OCI-LY1 (cell line): Measurements from ENCODE around the gene CPLANE2.

Source experiments
- H2AFZ ChIP-seq: fragments of 200-600 bp; sonication (generic), shearing (Covaris generic); 2 replicates; pipeline ENCODE4 v1.6.0; 2014; ENCODE audit warnings: antibody characterized with exemption, mild to moderate bottlenecking, low read length
- H3F3A ChIP-seq: fragments of 200-600 bp; sonication (generic), shearing (Covaris generic); 2 replicates; pipeline ENCODE4 v1.6.0; 2014; ENCODE audit warnings: mild to moderate bottlenecking, antibody characterized with exemption, low read length, moderate library complexity; ENCODE audit not compliant: insufficient read depth
- H3K27ac ChIP-seq: fragments of 200-600 bp; sonication (generic); 2 replicates; pipeline ENCODE4 v1.5.1; 2014; ENCODE audit warnings: low read length, mixed run types, mild to moderate bottlenecking, low read depth; ENCODE audit not compliant: poor library complexity, severe bottlenecking
- H3K27me3 ChIP-seq: fragments of 200-600 bp; sonication (generic); 2 replicates; pipeline ENCODE4 v1.6.0; 2014; ENCODE audit warnings: antibody characterized with exemption, mild to moderate bottlenecking, low read length, moderate library complexity; ENCODE audit not compliant: insufficient read depth
- H3K36me3 ChIP-seq: fragments of 200-600 bp; sonication (generic); 2 replicates; pipeline ENCODE4 v1.6.1; 2014; ENCODE audit warnings: mild to moderate bottlenecking, antibody characterized with exemption, low read length, moderate library complexity, mixed read lengths; ENCODE audit not compliant: insufficient read depth
- H3K4me1 ChIP-seq: fragments of 200-600 bp; sonication (generic); 2 replicates; pipeline ENCODE4 v1.5.1; 2014; ENCODE audit warnings: mild to moderate bottlenecking, low read length, moderate library complexity; ENCODE audit not compliant: insufficient read depth, severe bottlenecking
- H3K4me2 ChIP-seq: fragments of 200-600 bp; sonication (generic), shearing (Covaris generic); 2 replicates; pipeline ENCODE4 v1.6.1; 2014; ENCODE audit warnings: low read length
- H3K4me3 ChIP-seq: fragments of 200-600 bp; sonication (generic); 2 replicates; pipeline ENCODE4 v1.5.1; 2014; ENCODE audit warnings: low read length, low read depth, mild to moderate bottlenecking, mixed read lengths; ENCODE audit not compliant: poor library complexity, severe bottlenecking
- H3K79me2 ChIP-seq: fragments of 200-600 bp; shearing (Covaris generic); 2 replicates; pipeline ENCODE4 v1.6.1; 2016; ENCODE audit warnings: mixed run types, low read length, mixed read lengths; ENCODE audit not compliant: insufficient read depth
- H3K9ac ChIP-seq: fragments of 200-600 bp; sonication (generic), shearing (Covaris generic); 2 replicates; pipeline ENCODE4 v1.6.1; 2014; ENCODE audit warnings: mild to moderate bottlenecking, low read length, mixed read lengths
- H3K9me2 ChIP-seq: fragments of 200-600 bp; sonication (generic), shearing (Covaris generic); 2 replicates; pipeline ENCODE4 v1.6.1; 2014; ENCODE audit warnings: low read depth, mild to moderate bottlenecking, low read length, mixed read lengths
- H3K9me3 ChIP-seq: fragments of 200-600 bp; shearing (Covaris generic); 2 replicates; pipeline ENCODE4 v1.6.1; 2014; ENCODE audit warnings: low read length, mixed read lengths
- H4K20me1 ChIP-seq: fragments of 200-600 bp; sonication (generic), shearing (Covaris generic); 2 replicates; pipeline ENCODE4 v1.6.0; 2016; ENCODE audit warnings: mild to moderate bottlenecking, low read length; ENCODE audit not compliant: insufficient read depth
- CTCF ChIP-seq: fragments of 200-600 bp; sonication (generic), shearing (Covaris generic); IDR thresholded peaks from 2 replicates; pipeline ENCODE4 v1.5.1; 2017; ENCODE audit warnings: mild to moderate bottlenecking, antibody characterized with exemption, low read length, moderate library complexity, mixed read lengths
- EZH2 ChIP-seq: fragments of 200-600 bp; sonication (generic), shearing (Covaris generic); IDR thresholded peaks from 2 replicates; pipeline ENCODE4 v1.8.0; 2017; ENCODE audit warnings: borderline replicate concordance, mixed run types, mild to moderate bottlenecking, antibody characterized with exemption, low read length, moderate library complexity, mixed read lengths

The CPLANE2 gene

GRCh38 chr1:16230744-16231143 is 6.2 kb downstream of the CPLANE2 start:
- H2AFZ ChIP-seq: no peak overlapping the region
- H3K27ac ChIP-seq: no peak overlapping the region
- H3K9ac ChIP-seq: no peak overlapping the region
- no peaks in the 10 kb centered on the region for H3F3A ChIP-seq
- no peak overlapping the region for H3K4me2 ChIP-seq
- H3K79me2 ChIP-seq: no peaks in the 10 kb centered on the region
- H3K36me3 ChIP-seq: no peaks in the 10 kb centered on the region
- no peaks in the 10 kb centered on the region for H4K20me1 ChIP-seq
- peaks cover 5% of the 10 kb centered on the region for H3K4me1 ChIP-seq
- no peaks in the 10 kb centered on the region for H3K27me3 ChIP-seq
- no peak for TF ChIP-seq EZH2
- TF ChIP-seq CTCF: no peak
- no peaks in the 10 kb centered on the region for H3K9me2 ChIP-seq
- no peaks in the 10 kb centered on the region for H3K9me3 ChIP-seq
- H3K4me3 ChIP-seq: no peak overlapping the region

GRCh38 chr1:16229976-16230740 is 6.8 kb downstream of the CPLANE2 start:
- Histone ChIP-seq H2AFZ (no peak overlapping the region), H3K4me2 (no peak overlapping the region), H3K9ac (no peak overlapping the region), H3K4me3 (no peak overlapping the region), H3K36me3 (no peaks in the 10 kb centered on the region), H3K27ac (no peak overlapping the region), H3K27me3 (no peaks in the 10 kb centered on the region), H3K79me2 (no peaks in the 10 kb centered on the region), H3K9me2 (no peaks in the 10 kb centered on the region), H4K20me1 (no peaks in the 10 kb centered on the region), H3K4me1 (no peaks in the 10 kb centered on the region), H3K9me3 (no peaks in the 10 kb centered on the region), H3F3A (no peaks in the 10 kb centered on the region)
- TF ChIP-seq EZH2 (no peak), CTCF (no peak)

GRCh38 chr1:16226490-16227179 is 10.3 kb downstream of the CPLANE2 start:
- Histone ChIP-seq H3K9me3 (no peaks in the 10 kb centered on the region), H3K9ac (no peak overlapping the region), H3K79me2 (no peaks in the 10 kb centered on the region), H3K36me3 (no peaks in the 10 kb centered on the region), H3K9me2 (no peaks in the 10 kb centered on the region), H3K4me2 (no peak overlapping the region), H3K4me1 (no peaks in the 10 kb centered on the region), H3K4me3 (no peak overlapping the region), H3K27ac (no peak overlapping the region), H2AFZ (no peak overlapping the region), H3K27me3 (no peaks in the 10 kb centered on the region), H3F3A (no peaks in the 10 kb centered on the region), H4K20me1 (no peaks in the 10 kb centered on the region)
- TF ChIP-seq EZH2: no peak
- TF ChIP-seq CTCF: no peak
